Measurements from ENCODE around the gene TLN1. TPM values are rescaled to one million over a fixed set of nuclear protein-coding genes. Genes with fewer than 3 reads are reported as not detected.

The TLN1 gene
- total RNA-seq, 4 donors from 2014 or later, result 106 to 256 (median 186) TPM

GRCh38 chr9:35753466-35753865 is 21.5 kb upstream of the TLN1 start:
- no peak for TF ChIP-seq POLR2A (IDR thresholded peaks at IDR 0.05)
- H3K36me3 ChIP-seq, result peaks cover 2 to 46% of the 10 kb centered on the region in 2 donors
- in situ Hi-C loops (cut with MboI; ENCODE audit: low sequenced_read_pairs in 4 of 4), result no loop called here
- ATAC-seq, result no peak
- no peaks in the 10 kb centered on the region for H3K9me3 ChIP-seq
- H3K27me3 ChIP-seq, result no peaks in the 10 kb centered on the region
- H3K4me3 ChIP-seq, result no peak overlapping the region
- DNase-seq, result no peak
- intact Hi-C loops (cut with DNase I; ENCODE audit: low total_unique reads), result no loop called here
- no peak overlapping the region for H3K27ac ChIP-seq
- peaks cover 28 to 30% of the 10 kb centered on the region in 2 donors for H3K4me1 ChIP-seq

- Histone ChIP-seq H3K9me3 (no peaks in the 10 kb centered on the region), H3K27ac (peak overlapping the region; percentile 88 to 97 (median 94)), H3K27me3 (no peaks in the 10 kb centered on the region), H3K4me1 (peaks cover 36 to 37% of the 10 kb centered on the region in 2 donors), H3K4me3 (peak overlapping the region; percentile 81 to 99 (median 85)), H3K36me3 (peaks cover 2 to 46% of the 10 kb centered on the region in 2 donors)
- DNase-seq, result peak in 1 of 2 donors; percentile 47
- TF ChIP-seq, protein P1, sequence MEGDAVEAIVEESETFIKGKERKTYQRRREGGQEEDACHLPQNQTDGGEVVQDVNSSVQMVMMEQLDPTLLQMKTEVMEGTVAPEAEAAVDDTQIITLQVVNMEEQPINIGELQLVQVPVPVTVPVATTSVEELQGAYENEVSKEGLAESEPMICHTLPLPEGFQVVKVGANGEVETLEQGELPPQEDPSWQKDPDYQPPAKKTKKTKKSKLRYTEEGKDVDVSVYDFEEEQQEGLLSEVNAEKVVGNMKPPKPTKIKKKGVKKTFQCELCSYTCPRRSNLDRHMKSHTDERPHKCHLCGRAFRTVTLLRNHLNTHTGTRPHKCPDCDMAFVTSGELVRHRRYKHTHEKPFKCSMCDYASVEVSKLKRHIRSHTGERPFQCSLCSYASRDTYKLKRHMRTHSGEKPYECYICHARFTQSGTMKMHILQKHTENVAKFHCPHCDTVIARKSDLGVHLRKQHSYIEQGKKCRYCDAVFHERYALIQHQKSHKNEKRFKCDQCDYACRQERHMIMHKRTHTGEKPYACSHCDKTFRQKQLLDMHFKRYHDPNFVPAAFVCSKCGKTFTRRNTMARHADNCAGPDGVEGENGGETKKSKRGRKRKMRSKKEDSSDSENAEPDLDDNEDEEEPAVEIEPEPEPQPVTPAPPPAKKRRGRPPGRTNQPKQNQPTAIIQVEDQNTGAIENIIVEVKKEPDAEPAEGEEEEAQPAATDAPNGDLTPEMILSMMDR (IDR thresholded peaks at IDR 0.05 in 4 of 5, conservative IDR thresholded peaks at IDR 0.05 in 1 of 5), result no peak
- TF ChIP-seq POLR2A (IDR thresholded peaks at IDR 0.05), result no peak
- intact Hi-C loops (cut with DNase I; ENCODE audit: low total_unique reads), result no loop called here
- in situ Hi-C loops (cut with MboI; ENCODE audit: low sequenced_read_pairs in 4 of 4), result no loop called here
- ATAC-seq, result no peak
These were observed 18.2 kb upstream of the TLN1 start for GRCh38 chr9:35750256-35750531.

GRCh38 chr9:35749515-35750255 is 17.7 kb upstream of the TLN1 start:
- peaks cover 38 to 41% of the 10 kb centered on the region in 2 donors for H3K4me1 ChIP-seq
- no peaks in the 10 kb centered on the region for H3K9me3 ChIP-seq
- intact Hi-C loops (cut with DNase I; ENCODE audit: low total_unique reads) (loop anchor here (1.0 kb wide), 3 partner anchors 17 to 103 kb away; partner anchors contain the start of genes CREB3, FAM221B and TLN1), in situ Hi-C loops (cut with MboI; ENCODE audit: low sequenced_read_pairs in 4 of 4) (loop anchor here in 1 of 4 donors (25.0 kb wide), 1 partner anchor 262 kb away; the partner anchor contains the start of gene RUSC2)
- H3K27me3 ChIP-seq, result no peaks in the 10 kb centered on the region
- peak overlapping the region; percentile 88 to 97 (median 94) for H3K27ac ChIP-seq
- ATAC-seq (peak; percentile 37 to 39), DNase-seq (peak in 1 of 2 donors; percentile 50)
- H3K36me3 ChIP-seq, result peaks cover 2 to 46% of the 10 kb centered on the region in 2 donors
- no peak for TF ChIP-seq POLR2A (IDR thresholded peaks at IDR 0.05)
- TF ChIP-seq, protein P1 (IDR thresholded peaks at IDR 0.05 in 4 of 5, conservative IDR thresholded peaks at IDR 0.05 in 1 of 5), result no peak
- H3K4me3 ChIP-seq, result peak overlapping the region; percentile 81 to 99 (median 85)

GRCh38 chr9:35748858-35749514 is 17.0 kb upstream of the TLN1 start, which contains the start of the genes GBA2 and RGP1:
TSS of gene GBA2 (minus strand) at chr9:35749228. CDS start at chr9:35748704, 524 bp downstream.
TSS of gene RGP1 (plus strand) at chr9:35749287. CDS start at chr9:35749756, 469 bp downstream.
- in situ Hi-C loops (cut with MboI; ENCODE audit: low sequenced_read_pairs in 4 of 4), result loop anchor here in 1 of 4 donors (25.0 kb wide), 1 partner anchor 262 kb away; the partner anchor contains the start of gene RUSC2
- TF ChIP-seq, protein P1 (IDR thresholded peaks at IDR 0.05 in 4 of 5, conservative IDR thresholded peaks at IDR 0.05 in 1 of 5), result no peak
- peak; percentile 88 to 95 for TF ChIP-seq POLR2A (IDR thresholded peaks at IDR 0.05)
- Histone ChIP-seq H3K27me3 (no peaks in the 10 kb centered on the region), H3K9me3 (no peaks in the 10 kb centered on the region), H3K4me1 (peaks cover 41 to 45% of the 10 kb centered on the region in 2 donors), H3K36me3 (peaks cover 2 to 45% of the 10 kb centered on the region in 2 donors), H3K4me3 (peak within 1 kb of the TSS; percentile 81 to 99 (median 85)), H3K27ac (peak within 1 kb of the TSS; percentile 88 to 97 (median 94))
- DNase-seq (peak; percentile 71 to 87), ATAC-seq (peak; percentile 81 to 85)
- intact Hi-C loops (cut with DNase I; ENCODE audit: low total_unique reads), result loop anchor here (1.0 kb wide), 3 partner anchors 17 to 103 kb away; partner anchors contain the start of genes CREB3, FAM221B and TLN1

Measured in gastrocnemius medialis (tissue), 4 donors.